ENCODE measurements around the gene CFAP221.
"Not testable (repeated sequence)": the region's sequence is repeated elsewhere in the genome, so short reads cannot be mapped to it uniquely, and the experiment has no call there.

CFAP221 gene

GRCh38 chr2:119586085-119586484 lies 41.8 kb downstream of the CFAP221 start:
- Histone ChIP-seq H3K4me1 (ENCODE audit: insufficient read depth, low read length) (no peaks in the 10 kb centered on the region), H3K36me3 (ENCODE audit: insufficient read depth, low read length) (no peaks in the 10 kb centered on the region), H3K9me3 (ENCODE audit: control insufficient read depth, insufficient read depth, low read length) (peaks cover 6% of the 10 kb centered on the region; the same call in 1 of the 2 replicates), H3K9ac (ENCODE audit: low read depth, low read length) (no peak overlapping the region)

DNA sequence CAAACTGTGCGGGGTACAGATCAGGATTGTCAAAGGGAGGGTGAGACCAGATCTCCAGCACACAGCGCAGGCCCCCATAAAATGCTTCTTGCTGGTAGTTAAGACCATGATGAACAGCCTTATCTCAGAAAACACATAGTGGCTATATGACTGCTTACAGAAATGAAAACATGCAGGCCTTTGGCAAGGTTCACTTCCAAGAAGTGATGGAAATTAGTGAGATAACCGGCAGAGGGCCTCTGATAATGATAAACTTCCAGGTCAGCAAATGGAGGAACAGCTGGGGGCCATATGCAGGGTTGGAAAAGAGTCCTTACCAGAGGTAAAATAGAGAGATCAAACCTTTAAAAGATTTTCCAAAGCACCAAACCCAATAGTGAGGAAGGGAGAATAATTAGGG lies 46.6 kb downstream of the CFAP221 start:
- H3K9me3 ChIP-seq (ENCODE audit: control insufficient read depth, insufficient read depth, low read length): no peaks in the 10 kb centered on the region
- no peaks in the 10 kb centered on the region for H3K4me1 ChIP-seq (ENCODE audit: insufficient read depth, low read length)
- H3K36me3 ChIP-seq (ENCODE audit: insufficient read depth, low read length): no peaks in the 10 kb centered on the region
- H3K9ac ChIP-seq (ENCODE audit: low read depth, low read length): no peak overlapping the region

DNA sequence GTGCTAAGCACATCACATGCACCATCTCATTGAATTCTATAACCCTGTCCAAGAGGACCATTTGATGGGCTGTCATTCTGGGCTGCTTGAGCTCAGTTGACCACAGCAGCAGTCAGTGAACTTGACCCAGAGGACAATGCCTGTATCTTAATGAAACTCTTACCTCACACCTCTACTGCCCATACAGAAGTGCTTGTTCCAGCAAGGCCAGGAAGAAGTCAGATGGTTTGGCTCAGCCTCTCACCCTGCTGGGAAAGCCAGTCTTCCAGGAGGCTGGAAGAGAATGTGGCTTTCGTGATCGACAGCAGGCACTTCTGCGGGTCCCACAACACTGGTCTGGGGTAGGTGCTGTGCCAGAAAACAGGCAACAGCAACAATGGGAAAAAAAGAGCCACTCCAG lies 47.3 kb downstream of the CFAP221 start:
- Histone ChIP-seq H3K9ac (ENCODE audit: low read depth, low read length) (no peak overlapping the region), H3K9me3 (ENCODE audit: control insufficient read depth, insufficient read depth, low read length) (no peaks in the 10 kb centered on the region), H3K36me3 (ENCODE audit: insufficient read depth, low read length) (no peaks in the 10 kb centered on the region), H3K4me1 (ENCODE audit: insufficient read depth, low read length) (no peaks in the 10 kb centered on the region)

DNA sequence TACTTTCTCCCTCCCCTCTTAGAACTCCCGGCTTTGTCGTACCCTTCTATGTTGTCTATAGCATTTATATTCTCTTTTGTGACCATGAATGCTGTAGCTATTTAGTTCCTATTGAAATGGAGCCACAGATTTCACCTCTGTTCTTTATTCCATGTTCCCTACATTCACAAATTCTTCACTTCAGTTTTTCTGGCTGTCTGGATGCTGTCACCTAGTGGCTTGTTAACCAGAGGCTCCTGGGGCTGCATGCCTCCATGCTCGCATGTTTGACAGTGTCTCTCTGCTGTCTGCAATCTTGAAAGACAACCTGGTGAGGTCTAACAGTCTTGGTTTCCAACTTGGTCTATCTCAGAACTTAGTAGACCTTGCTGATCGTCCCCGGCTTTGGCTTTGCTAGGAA lies 48.2 kb downstream of the CFAP221 start:
- Histone ChIP-seq H3K4me1 (ENCODE audit: insufficient read depth, low read length) (no peaks in the 10 kb centered on the region), H3K9ac (ENCODE audit: low read depth, low read length) (no peak overlapping the region), H3K36me3 (ENCODE audit: insufficient read depth, low read length) (no peaks in the 10 kb centered on the region), H3K9me3 (ENCODE audit: control insufficient read depth, insufficient read depth, low read length) (no peaks in the 10 kb centered on the region)

DNA sequence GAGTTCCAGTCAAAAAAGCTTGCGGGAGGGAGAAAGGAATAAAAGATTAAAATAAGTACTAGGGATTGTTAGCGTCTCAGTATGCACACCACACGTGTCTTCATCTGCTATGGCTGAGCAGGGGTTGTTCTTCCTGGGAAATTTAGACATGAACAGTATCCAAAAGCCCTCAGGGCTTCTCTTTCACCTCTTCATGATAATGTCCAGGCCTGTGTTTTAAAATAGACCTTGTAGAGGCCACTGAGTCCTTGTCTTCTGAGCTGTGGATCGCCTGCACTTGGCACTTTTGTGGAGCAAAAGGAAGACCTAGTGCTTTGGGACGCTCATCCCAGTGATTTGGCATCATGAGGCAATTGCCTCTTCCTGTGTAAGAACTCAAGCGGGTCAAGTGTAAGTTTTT lies 52.4 kb downstream of the CFAP221 start:
- Histone ChIP-seq H3K36me3 (ENCODE audit: insufficient read depth, low read length) (no peaks in the 10 kb centered on the region), H3K4me1 (ENCODE audit: insufficient read depth, low read length) (no peaks in the 10 kb centered on the region), H3K9me3 (ENCODE audit: control insufficient read depth, insufficient read depth, low read length) (no peaks in the 10 kb centered on the region), H3K9ac (ENCODE audit: low read depth, low read length) (no peak overlapping the region)

DNA sequence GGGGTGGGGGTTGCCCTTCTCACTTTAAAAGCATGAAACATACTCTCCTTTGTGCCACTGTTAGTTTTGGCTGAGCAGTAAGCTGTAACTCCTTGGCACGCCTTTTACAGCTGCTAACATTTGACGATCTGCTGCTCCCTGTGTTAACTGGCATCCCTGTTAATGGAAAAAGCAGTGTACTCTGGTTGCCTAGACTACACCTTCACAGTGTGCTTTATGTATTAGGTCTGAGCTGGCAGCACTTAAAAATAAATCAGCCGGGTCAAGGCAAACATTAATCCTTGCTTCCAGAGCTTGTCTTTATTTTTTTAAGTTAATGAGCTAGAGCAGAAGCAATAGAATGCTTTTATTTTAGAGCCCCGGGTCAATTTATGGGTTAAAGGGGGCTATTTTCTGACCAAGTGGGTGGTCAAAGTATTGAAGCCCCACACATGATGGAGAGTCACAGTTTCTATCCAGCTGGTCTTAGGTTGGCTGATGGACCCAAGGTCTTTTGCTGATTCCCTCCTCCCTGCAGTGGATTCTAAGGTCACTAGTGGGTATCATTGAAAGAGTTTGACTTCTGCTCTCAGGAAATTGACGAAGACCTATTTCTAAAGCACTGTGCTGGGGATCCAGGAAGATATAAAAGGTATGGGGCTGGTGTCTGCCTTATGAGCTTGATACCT lies 54.5 kb downstream of the CFAP221 start:
- Histone ChIP-seq H3K9me3 (ENCODE audit: control insufficient read depth, insufficient read depth, low read length) (no peaks in the 10 kb centered on the region), H3K9ac (ENCODE audit: low read depth, low read length) (no peak overlapping the region), H3K36me3 (ENCODE audit: insufficient read depth, low read length) (no peaks in the 10 kb centered on the region), H3K4me1 (ENCODE audit: insufficient read depth, low read length) (no peaks in the 10 kb centered on the region)

DNA sequence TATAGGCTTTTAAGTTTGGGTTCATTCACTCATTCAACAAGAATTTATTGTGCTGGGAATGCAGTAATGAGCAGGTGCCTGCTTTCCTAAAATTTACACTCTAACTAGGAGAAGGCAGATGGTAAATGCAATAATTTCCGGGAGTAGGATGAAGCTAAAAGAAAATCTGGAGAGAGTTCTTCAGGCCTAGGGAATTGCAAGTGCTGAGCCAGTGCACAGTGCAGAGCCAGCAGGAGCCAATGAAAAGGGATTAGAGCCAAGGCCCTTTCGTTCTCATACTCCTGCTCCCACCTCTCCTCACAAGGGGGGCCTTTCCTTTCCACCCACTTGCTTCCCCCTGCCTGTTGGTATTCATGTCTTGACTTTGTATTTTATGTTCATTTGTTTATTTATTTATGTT lies 55.1 kb downstream of the CFAP221 start:
- H3K4me1 ChIP-seq (ENCODE audit: insufficient read depth, low read length): no peaks in the 10 kb centered on the region
- H3K9ac ChIP-seq (ENCODE audit: low read depth, low read length): no peak overlapping the region

GRCh38 chr2:119605096-119605495 lies 60.8 kb downstream of the CFAP221 start:
- H3K4me1 ChIP-seq (ENCODE audit: insufficient read depth, low read length): no peaks in the 10 kb centered on the region
- H3K9ac ChIP-seq (ENCODE audit: low read depth, low read length): no peak overlapping the region
- H3K9me3 ChIP-seq (ENCODE audit: control insufficient read depth, insufficient read depth, low read length): no peaks in the 10 kb centered on the region
- no peaks in the 10 kb centered on the region for H3K36me3 ChIP-seq (ENCODE audit: insufficient read depth, low read length)

More for the DNA sequence above, 55.1 kb downstream of the CFAP221 start:
- Histone ChIP-seq H3K9me3 (ENCODE audit: control insufficient read depth, insufficient read depth, low read length) (no peaks in the 10 kb centered on the region), H3K36me3 (ENCODE audit: insufficient read depth, low read length) (no peaks in the 10 kb centered on the region)

DNA sequence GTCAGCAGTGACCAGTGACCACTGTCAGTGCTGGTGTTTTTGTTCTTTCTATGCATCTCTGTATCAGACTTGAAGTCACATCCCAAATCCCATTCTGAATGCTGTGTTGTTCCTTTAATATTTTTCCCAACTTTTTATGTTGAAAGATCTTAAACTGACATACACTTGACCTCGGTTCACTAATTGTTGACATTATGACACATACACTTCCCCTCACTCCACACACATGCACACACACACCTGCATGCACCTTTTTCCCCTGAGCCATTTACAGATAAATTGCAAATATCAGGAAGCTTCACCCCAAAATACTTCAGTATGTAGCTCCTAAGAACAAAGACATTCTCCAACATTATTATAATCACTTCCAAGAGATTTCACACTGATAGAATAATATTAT lies 62.4 kb downstream of the CFAP221 start:
- Histone ChIP-seq H3K9me3 (ENCODE audit: control insufficient read depth, insufficient read depth, low read length) (no peaks in the 10 kb centered on the region), H3K9ac (ENCODE audit: low read depth, low read length) (no peak overlapping the region), H3K4me1 (ENCODE audit: insufficient read depth, low read length) (no peaks in the 10 kb centered on the region), H3K36me3 (ENCODE audit: insufficient read depth, low read length) (no peaks in the 10 kb centered on the region)

DNA sequence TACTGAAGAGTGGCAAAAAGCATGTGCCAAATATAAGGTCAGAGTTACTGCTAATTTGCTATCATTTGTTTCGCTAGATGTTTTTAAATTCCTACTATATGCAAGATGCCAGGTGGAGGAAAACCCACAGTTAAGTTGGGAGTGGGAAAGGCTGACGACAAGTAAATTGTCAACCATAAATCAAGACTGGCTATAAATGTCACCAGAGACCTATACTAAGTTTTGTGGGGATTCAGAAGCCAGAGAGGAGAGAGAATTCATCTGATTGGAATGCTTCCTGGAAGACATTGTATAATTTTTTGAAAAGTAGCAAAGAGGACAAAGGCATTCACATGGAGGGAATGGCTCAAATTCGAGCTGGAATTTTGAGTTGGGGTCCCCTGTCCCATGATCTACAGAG lies 64.3 kb downstream of the CFAP221 start:
- Histone ChIP-seq H3K4me1 (ENCODE audit: insufficient read depth, low read length) (no peaks in the 10 kb centered on the region), H3K9me3 (ENCODE audit: control insufficient read depth, insufficient read depth, low read length) (no peaks in the 10 kb centered on the region), H3K9ac (ENCODE audit: low read depth, low read length) (no peak overlapping the region), H3K36me3 (ENCODE audit: insufficient read depth, low read length) (no peaks in the 10 kb centered on the region)

GRCh38 chr2:119609337-119609736 lies 65.1 kb downstream of the CFAP221 start:
- Histone ChIP-seq H3K9ac (ENCODE audit: low read depth, low read length) (no peak overlapping the region), H3K9me3 (ENCODE audit: control insufficient read depth, insufficient read depth, low read length) (no peaks in the 10 kb centered on the region; the same call in 1 of the 2 replicates), H3K36me3 (ENCODE audit: insufficient read depth, low read length) (no peaks in the 10 kb centered on the region), H3K4me1 (ENCODE audit: insufficient read depth, low read length) (no peaks in the 10 kb centered on the region)

DNA sequence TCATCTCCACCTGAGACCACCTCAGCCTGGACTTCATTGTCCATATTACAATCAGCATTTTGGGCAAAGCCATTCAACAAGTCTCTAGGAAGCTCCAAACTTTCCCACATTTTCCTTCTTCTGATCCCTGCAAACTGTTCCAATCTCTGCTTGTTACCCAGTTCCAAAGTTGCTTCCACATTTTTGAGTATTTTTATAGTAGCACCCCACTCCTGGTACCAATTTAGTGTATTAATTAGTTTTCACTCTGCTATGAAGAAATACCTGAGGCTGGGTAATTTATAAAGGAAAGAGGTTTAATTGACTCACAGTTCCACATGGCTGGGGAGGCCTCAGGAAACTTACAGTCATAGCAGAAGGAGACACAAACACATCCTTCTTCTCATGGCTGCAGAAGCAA lies 69.9 kb downstream of the CFAP221 start:
- not testable (repeated sequence) for H3K4me1 ChIP-seq (ENCODE audit: insufficient read depth, low read length); H3K9me3 ChIP-seq (ENCODE audit: control insufficient read depth, insufficient read depth, low read length); H3K9ac ChIP-seq (ENCODE audit: low read depth, low read length); H3K36me3 ChIP-seq (ENCODE audit: insufficient read depth, low read length)

GRCh38 chr2:119616421-119616820 lies 72.2 kb downstream of the CFAP221 start:
- no peaks in the 10 kb centered on the region for H3K36me3 ChIP-seq (ENCODE audit: insufficient read depth, low read length)
- no peaks in the 10 kb centered on the region; the same call in 1 of the 2 replicates for H3K9me3 ChIP-seq (ENCODE audit: control insufficient read depth, insufficient read depth, low read length)
- no peaks in the 10 kb centered on the region for H3K4me1 ChIP-seq (ENCODE audit: insufficient read depth, low read length)
- no peak overlapping the region for H3K9ac ChIP-seq (ENCODE audit: low read depth, low read length)

DNA sequence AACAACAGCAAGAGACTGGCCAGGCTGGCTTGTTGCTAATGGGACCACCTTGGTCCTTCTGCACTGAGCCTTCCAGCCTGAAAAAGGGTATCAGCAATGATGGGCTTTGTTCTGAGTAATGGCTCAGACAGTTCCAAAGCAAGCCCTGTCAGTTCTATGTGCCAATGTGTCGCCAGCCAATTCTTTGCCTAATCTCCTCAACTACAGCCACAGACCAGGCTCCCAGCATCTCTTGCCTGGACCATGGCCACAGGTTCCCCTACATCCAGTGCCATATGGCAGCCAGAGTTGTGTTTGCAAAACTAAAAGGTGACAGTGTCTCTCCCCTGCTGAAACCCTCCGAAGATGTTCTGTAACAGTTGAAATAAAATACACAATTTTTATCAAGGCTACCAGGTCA lies 73.2 kb downstream of the CFAP221 start:
- Histone ChIP-seq H3K4me1 (ENCODE audit: insufficient read depth, low read length) (no peaks in the 10 kb centered on the region), H3K9me3 (ENCODE audit: control insufficient read depth, insufficient read depth, low read length) (no peaks in the 10 kb centered on the region; the same call in 1 of the 2 replicates), H3K36me3 (ENCODE audit: insufficient read depth, low read length) (no peaks in the 10 kb centered on the region), H3K9ac (ENCODE audit: low read depth, low read length) (no peak overlapping the region)

- H3K4me1 ChIP-seq (ENCODE audit: insufficient read depth, low read length); H3K9me3 ChIP-seq (ENCODE audit: control insufficient read depth, insufficient read depth, low read length); H3K36me3 ChIP-seq (ENCODE audit: insufficient read depth, low read length); H3K9ac ChIP-seq (ENCODE audit: low read depth, low read length): not testable (repeated sequence)
Observed at GRCh38 chr2:119618725-119619124, 74.5 kb downstream of the CFAP221 start.

DNA sequence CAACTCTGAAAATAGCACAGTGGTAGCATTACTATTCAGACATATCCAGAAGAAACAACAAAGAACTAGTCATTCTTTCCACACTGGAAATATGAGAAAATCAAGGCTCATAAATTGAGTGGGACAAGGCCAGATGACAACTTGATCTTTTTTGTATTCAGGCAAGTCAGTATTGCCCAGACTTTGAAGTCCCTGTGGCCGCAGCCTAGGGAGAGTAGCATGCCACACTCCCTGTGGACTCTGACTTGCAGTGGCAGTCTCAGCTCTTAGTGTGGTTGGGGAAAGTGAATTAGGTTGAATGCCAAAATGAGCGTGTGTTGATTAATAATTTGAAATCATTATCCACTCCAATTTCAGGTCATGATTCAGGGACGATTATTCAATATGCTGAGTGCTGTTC lies 81.0 kb downstream of the CFAP221 start:
- no peaks in the 10 kb centered on the region for H3K4me1 ChIP-seq (ENCODE audit: insufficient read depth, low read length)
- no peak overlapping the region for H3K9ac ChIP-seq (ENCODE audit: low read depth, low read length)
- H3K9me3 ChIP-seq (ENCODE audit: control insufficient read depth, insufficient read depth, low read length): no peaks in the 10 kb centered on the region; the same call in 1 of the 2 replicates
- H3K36me3 ChIP-seq (ENCODE audit: insufficient read depth, low read length): no peaks in the 10 kb centered on the region
